Right lobe of liver (tissue), 6 donors: ENCODE results near the gene PEAK3. TPM values are rescaled to one million over a fixed set of nuclear protein-coding genes. Genes with fewer than 3 reads are reported as not detected.

Experiments
- ATAC-seq, 4 donors: fragments of 200-7000 bp; cut with Tn5 transposase; one replicate each; pipeline ENCODE4 v1.9.1; 2020; ENCODE audit warnings: mild to moderate bottlenecking in 4 of 4, moderate library complexity in 4 of 4
- DNase-seq, 3 donors: peaks; one replicate each; pipeline ENCODE4 v3.0.0-alpha.2; 2020
- H3K27ac ChIP-seq, 3 donors: fragments of 200-600 bp; one replicate each; pipeline ENCODE4 v1.8.0; 2022
- H3K27me3 ChIP-seq, 2 donors: fragments of 200-600 bp; one replicate each; pipeline ENCODE4 v1.8.0; 2022
- H3K36me3 ChIP-seq, 4 donors: fragments of 200-600 bp; sonication (generic) in 1 of 4; one replicate each; pipeline versions ENCODE4 v1.5.1 to v1.8.0; 2017 to 2022; ENCODE audit warnings: control low read depth in 1 of 4
- H3K4me1 ChIP-seq, 4 donors: fragments of 200-600 bp; sonication (generic) in 1 of 4; one replicate each; pipeline versions ENCODE4 v1.5.1 to v1.8.0; 2017 to 2022; ENCODE audit warnings: control low read depth in 1 of 4
- H3K4me3 ChIP-seq, 3 donors: fragments of 200-600 bp; one replicate each; pipeline ENCODE4 v1.8.0; 2022
- H3K9me3 ChIP-seq, 4 donors: fragments of 200-600 bp; sonication (generic) in 1 of 4; one replicate each; pipeline versions ENCODE4 v1.5.1 to v1.8.0; 2017 to 2022; ENCODE audit warnings: control low read depth in 1 of 4
- POLR2A ChIP-seq: fragments of 450-650 bp; IDR thresholded peaks from one replicate; pipeline ENCODE4 v1.6.1; 2017; ENCODE audit warnings: antibody characterized with exemption, mild to moderate bottlenecking
- WGBS: methylation state at CpG from one replicate; pipeline ENCODE4 v1.1.6; 2018; ENCODE audit warnings: low coverage, low lambda C conversion rate; ENCODE audit not compliant: insufficient coverage; ENCODE audit errors: missing lambda C conversion rate; 5-methylcytosine and 5-hydroxymethylcytosine counted together
- intact Hi-C, 2 donors: fragments of 100-400 bp; cut with DNase I; formaldehyde crosslinking; loops; one replicate each; pipeline versions ENCODE4 v1.11.2 to v1.14.1; 2022
- total RNA-seq, 6 experiments: library from RNA; depleted of rRNA in 2 of 6; stranded (reverse); fragments of >200 nt in 2 of 6; fragmentation: NEBNext Ultra II Directional in 3 of 6; extraction: Animal tissue kit (Norgen Biotek cat#: 25700) in 3 of 6; gene quantifications; one replicate each; pipeline versions ENCODE4 v1.1.0 to v1.2.4, GENCODE V29; 2016 to 2023
- TF ChIP-seq, protein P1 (sequence below), 4 donors: fragments of 200-600 bp in 3 of 4; fragments of 450-650 bp in 1 of 4; IDR thresholded peaks; one replicate each; pipeline versions ENCODE4 v1.5.1 to v1.8.0; 2016 to 2022; ENCODE audit warnings: antibody characterized with exemption in 4 of 4, mild to moderate bottlenecking in 2 of 4
- donor health status: DM: no; HTN: yes; CAD: no.
- donor health status: DM: no; HTN: no; CAD: no.
- donor health status: DM: no; HTN: no; CAD: no.
- donor health status: DM: no; HTN: yes; CAD: no.
- donor health status: DM: no; HTN: yes; CAD: no.

The PEAK3 gene
- total RNA-seq, 6 experiments from 2014 or later: 0.07 to 0.49 (median 0.36) TPM

GRCh38 chr19:2329149-2329478, 47.1 kb upstream of the PEAK3 start:
- Histone ChIP-seq H3K36me3 (no peaks in the 10 kb centered on the region), H3K4me3 (peak overlapping the region; percentile 88 to 99 (median 90)), H3K27me3 (no peaks in the 10 kb centered on the region), H3K9me3 (no peaks in the 10 kb centered on the region), H3K27ac (peak overlapping the region in 2 of 3 donors; percentile 6 to 57), H3K4me1 (peaks cover 0 to 31% (median 9%) of the 10 kb centered on the region in 4 donors)
- intact Hi-C loops: no loop called here
- no peak for DNase-seq
- ATAC-seq: no peak
- TF ChIP-seq, protein P1, sequence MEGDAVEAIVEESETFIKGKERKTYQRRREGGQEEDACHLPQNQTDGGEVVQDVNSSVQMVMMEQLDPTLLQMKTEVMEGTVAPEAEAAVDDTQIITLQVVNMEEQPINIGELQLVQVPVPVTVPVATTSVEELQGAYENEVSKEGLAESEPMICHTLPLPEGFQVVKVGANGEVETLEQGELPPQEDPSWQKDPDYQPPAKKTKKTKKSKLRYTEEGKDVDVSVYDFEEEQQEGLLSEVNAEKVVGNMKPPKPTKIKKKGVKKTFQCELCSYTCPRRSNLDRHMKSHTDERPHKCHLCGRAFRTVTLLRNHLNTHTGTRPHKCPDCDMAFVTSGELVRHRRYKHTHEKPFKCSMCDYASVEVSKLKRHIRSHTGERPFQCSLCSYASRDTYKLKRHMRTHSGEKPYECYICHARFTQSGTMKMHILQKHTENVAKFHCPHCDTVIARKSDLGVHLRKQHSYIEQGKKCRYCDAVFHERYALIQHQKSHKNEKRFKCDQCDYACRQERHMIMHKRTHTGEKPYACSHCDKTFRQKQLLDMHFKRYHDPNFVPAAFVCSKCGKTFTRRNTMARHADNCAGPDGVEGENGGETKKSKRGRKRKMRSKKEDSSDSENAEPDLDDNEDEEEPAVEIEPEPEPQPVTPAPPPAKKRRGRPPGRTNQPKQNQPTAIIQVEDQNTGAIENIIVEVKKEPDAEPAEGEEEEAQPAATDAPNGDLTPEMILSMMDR (IDR thresholded peaks at IDR 0.05): no peak
- no peak for TF ChIP-seq POLR2A
- 0% methylated on average over 9 of the region's 16 CpGs for WGBS

DNA sequence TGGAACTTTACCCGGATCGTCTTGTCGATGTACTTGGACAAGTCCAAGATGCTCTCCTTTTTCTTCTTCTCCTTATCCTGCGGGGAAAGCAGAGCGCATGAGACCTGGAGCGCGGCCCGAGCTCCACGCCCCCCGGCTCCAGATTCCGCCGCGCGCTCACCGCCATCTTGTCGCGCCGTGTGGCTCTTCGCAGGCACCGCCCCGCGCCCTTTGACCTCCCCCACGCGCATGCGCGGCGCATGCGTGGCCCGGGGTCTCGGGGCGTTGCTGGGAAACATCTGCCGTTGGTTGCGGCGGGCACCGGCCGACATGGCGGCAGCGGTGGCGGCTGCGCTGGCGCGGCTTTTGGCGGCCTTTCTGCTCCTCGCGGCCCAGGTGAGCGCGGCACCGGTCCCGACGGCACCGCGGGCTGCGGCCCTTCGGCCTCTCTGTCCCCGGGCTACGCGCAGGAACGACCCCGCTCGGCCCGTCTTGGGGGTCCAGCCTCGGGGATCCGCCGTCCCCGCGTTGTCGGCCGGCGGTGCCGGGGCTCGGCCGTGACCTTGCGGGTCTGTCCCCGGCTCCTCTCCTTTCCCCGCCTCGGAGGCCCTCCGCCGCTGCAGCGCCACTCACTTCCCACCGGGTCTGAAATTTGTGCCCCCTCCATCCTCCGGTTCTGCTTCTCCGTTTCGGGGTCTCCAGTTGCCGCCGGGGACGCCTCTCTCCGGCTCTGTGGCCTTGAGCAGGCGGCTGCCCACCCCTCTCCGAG, 46.6 kb upstream of the PEAK3 start, which contains the start of the genes LSM7 and SPPL2B:
Gene LSM7 (minus strand): TSS at position 186 of the 748 bp plus-strand sequence. CDS start 20 bp downstream, at position 166.
Gene SPPL2B (plus strand): TSS at position 284 of the 748 bp plus-strand sequence. CDS start 26 bp downstream, at position 310.
- DNase-seq (peak; percentile 90 to 92 (median 91)), ATAC-seq (peak; percentile 82 to 94 (median 88))
- H3K4me3 ChIP-seq: peak within 1 kb of the TSS; percentile 88 to 99 (median 90)
- no peaks in the 10 kb centered on the region for H3K9me3 ChIP-seq
- peak within 1 kb of the TSS; percentile 6 to 64 (median 57) for H3K27ac ChIP-seq
- 2% methylated on average over 33 of the region's 89 CpGs for WGBS
- H3K27me3 ChIP-seq: no peaks in the 10 kb centered on the region
- TF ChIP-seq POLR2A: peak; percentile 61
- TF ChIP-seq, protein P1 (IDR thresholded peaks at IDR 0.05): no peak
- no peaks in the 10 kb centered on the region for H3K36me3 ChIP-seq
- intact Hi-C loops: no loop called here
- H3K4me1 ChIP-seq: peaks cover 0 to 31% (median 9%) of the 10 kb centered on the region in 4 donors

GRCh38 chr19:2327773-2328400, 45.9 kb upstream of the PEAK3 start:
- intact Hi-C loops: no loop called here
- peak overlapping the region; percentile 88 to 99 (median 90) for H3K4me3 ChIP-seq
- H3K27me3 ChIP-seq: no peaks in the 10 kb centered on the region
- peak; percentile 5 to 44 (median 18) for ATAC-seq
- H3K27ac ChIP-seq: peak overlapping the region in 2 of 3 donors; percentile 38 to 57
- H3K36me3 ChIP-seq: no peaks in the 10 kb centered on the region
- no peaks in the 10 kb centered on the region for H3K9me3 ChIP-seq
- peaks cover 0 to 31% (median 9%) of the 10 kb centered on the region in 4 donors for H3K4me1 ChIP-seq
- WGBS: 2% methylated on average over 18 of the region's 18 CpGs
- DNase-seq: no peak
- TF ChIP-seq POLR2A: no peak
- TF ChIP-seq, protein P1 (IDR thresholded peaks at IDR 0.05): no peak

DNA sequence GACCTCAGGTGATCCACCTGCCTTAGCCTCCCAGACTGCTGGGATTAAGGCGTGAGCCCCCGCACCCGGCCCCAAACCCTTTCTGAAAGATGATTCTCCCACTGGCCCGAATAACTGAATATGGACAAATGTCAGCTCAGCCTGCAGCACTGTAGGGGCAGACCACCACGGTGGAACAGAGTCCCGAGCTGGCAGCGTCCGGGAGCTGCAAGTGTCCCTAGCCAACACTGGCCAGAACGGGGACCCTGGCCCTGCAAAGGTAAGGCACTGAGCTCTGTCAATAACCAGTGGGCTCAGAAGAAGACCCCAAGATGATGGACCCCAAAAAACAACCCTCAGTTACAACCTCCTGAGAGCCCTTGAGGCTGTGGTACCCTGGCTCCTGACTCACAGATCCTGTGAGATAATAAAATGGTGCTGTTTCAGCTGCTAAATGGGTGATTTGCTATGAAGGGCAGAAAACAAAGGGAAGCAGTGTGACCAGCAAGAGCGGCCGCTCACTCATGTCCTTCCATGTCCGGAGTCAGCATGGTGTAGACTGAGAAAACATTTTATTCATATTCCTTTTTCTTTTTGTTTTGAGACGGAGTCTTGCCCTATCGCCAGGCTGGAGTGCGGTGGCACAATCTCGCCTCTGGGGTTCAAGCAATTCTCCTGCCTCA, 44.9 kb upstream of the PEAK3 start:
- ATAC-seq (no peak), DNase-seq (no peak)
- intact Hi-C loops: no loop called here
- TF ChIP-seq, protein P1 (IDR thresholded peaks at IDR 0.05): no peak
- TF ChIP-seq POLR2A: no peak
- no peak overlapping the region for H3K4me3 ChIP-seq
- H3K27me3 ChIP-seq: no peaks in the 10 kb centered on the region
- H3K9me3 ChIP-seq: no peaks in the 10 kb centered on the region
- 88% methylated on average over 13 of the region's 16 CpGs for WGBS
- H3K27ac ChIP-seq: no peak overlapping the region
- peaks cover 0 to 31% (median 9%) of the 10 kb centered on the region in 4 donors for H3K4me1 ChIP-seq
- no peaks in the 10 kb centered on the region for H3K36me3 ChIP-seq
